Activated CD8-positive, alpha-beta memory T cell treated with anti-CD3 and anti-CD28 coated beads for 4 hours (primary cell): ENCODE data around the gene ARAP1.

Source experiments
- DNase-seq, 2 donors: peaks; one replicate each; pipeline ENCODE4 v3.0.0-alpha.2; 2020; ENCODE audit warnings: low read depth in 2 of 2

The ARAP1 gene

DNA sequence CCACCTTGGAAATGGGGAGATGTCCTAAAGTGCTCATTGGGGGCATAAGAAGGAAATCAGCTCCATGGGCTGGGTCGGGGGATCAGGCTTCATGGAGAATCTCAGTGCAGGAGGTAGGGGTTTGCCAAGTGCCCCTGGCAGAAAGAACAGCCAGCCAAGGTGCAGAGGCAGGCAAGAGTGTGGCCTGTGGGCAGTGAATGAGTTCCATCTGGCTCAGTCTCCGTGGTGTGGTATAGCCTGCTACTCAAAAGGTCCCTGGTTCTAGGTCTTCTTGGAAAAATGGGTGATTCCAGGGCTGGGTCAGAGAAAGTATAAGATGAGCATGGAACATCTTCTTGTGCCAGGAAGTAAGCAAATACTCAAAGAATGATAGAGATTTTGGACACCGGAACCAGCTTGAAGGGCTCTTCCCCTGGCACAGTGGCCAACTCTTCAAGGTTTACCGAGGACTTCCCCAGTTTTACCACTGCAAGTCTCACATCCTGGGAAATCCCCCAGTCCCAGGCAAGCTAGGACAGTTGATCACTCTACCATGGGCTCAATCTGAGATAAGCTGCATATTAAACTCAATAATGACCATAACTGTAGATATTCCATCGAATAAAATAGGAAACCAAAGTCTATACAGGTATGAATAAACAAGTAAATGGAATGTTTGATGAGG lies 10.6 kb upstream of the ARAP1 start:
- no peak for DNase-seq

DNA sequence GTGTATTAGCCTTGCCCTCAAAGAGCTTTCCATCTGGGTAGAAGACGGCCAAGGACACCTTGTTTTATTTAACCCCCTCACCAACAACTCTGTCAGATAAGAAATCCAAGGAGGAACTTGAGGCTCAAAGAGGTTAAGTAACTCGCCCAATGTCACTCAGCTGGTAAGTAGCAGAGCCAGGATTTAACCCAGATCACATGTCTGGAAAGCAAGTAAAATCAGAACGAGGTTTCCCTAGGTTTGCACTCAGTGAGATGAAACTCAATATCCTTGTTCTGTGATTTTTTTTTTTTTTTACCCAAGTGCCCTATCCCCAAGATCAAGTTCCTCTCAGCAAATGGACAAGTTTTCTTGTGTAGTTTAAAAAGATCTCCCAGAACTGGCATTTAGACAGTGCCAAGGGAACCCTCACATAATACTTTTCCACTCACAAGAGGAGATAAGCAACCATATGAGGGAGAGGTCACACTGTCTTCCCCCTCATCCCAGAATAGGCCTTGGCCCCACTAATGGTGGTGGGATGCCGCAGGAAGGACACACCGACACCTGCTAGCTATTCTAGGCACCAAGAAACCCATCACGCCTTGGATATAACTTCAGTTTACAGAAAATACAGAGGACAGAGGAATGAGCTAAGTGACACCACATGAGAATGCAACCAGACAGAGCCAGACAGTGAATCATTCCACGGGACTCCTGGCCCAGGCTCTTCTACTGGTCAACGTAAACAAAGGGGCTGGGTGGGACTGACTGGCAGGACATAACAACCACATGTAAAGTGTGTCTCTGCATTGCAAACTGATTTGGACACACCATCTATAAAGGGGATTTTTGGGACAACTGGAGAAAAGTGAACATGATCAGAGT lies 8.6 kb upstream of the ARAP1 start:
- DNase-seq: no peak

DNA sequence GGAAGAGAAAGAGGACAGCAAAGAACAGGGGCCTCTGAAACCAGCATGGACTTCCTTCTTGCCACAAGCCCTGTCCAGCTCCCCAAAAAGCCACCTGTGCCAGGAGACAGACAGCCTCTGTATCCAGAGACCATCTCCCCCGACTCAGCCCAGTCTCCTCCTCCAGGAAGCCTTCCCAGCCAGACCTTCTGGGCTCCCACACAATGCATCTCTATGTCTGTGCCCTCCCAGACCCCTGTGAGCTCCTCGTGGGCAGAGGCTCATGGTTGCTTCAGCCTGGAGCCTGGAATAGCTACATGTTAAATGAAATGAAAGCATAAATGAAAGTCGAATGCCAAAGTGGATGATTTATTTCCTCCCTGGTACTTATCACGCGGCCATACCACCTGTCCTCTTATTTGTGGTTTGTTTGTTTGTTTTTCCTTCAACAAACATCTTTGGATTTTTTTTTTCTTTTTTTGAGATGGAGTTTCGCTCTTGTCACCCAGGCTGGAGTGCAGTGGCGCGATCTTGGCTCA lies 7.3 kb upstream of the ARAP1 start:
- no peak for DNase-seq

DNA sequence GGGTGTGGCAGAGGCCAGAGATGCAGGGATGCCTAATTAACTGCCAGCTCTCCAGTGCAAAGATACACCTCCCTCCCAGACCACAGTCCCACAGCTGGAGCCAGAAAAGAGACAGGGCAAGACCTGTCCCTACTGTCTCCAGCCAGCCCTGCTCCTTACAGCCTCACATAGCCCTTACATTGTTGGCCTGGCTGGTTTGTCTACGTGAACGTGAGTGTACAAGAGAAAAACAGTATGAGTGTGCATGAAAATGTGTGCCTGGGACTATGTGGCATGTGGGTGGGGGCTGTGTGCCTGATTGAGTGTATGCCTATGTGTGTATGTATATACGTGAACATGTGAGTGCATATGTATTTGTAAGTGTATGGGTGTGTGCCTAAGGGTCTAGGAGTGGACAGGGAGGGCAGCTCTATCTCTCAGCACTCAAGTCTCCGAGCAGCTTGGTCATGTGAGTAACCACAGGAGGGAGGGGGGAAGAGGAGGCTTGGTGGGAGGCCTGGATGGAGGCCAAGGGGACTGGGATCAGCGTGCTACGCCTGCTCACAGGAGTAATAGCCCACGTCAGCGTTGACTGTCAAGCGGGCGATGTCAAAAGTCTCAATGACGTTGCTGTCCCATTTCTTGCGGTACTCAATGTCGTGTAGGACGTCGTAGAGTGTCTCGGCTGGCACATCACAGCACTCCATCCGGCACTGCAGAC lies 6.6 kb upstream of the ARAP1 start:
- no peak for DNase-seq

DNA sequence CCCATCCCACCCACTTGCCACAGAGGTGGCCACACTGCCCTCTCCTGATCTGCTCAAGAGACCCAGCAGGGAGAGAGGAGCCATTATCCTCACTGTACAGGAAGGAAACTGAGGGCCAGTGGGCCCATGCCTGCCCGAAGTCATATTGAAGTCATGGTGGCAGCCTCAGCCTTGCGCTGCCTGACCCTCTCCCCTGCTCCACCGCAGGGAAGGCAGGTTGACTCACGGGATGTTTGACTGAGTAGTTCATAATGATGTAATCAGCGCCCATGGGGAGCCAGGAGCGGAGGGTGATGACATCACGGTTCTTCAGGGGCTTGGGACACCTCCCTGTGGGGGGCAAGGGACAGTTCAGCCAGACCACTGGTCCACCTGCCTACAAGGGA lies 6.1 kb upstream of the ARAP1 start:
- DNase-seq: no peak

DNA sequence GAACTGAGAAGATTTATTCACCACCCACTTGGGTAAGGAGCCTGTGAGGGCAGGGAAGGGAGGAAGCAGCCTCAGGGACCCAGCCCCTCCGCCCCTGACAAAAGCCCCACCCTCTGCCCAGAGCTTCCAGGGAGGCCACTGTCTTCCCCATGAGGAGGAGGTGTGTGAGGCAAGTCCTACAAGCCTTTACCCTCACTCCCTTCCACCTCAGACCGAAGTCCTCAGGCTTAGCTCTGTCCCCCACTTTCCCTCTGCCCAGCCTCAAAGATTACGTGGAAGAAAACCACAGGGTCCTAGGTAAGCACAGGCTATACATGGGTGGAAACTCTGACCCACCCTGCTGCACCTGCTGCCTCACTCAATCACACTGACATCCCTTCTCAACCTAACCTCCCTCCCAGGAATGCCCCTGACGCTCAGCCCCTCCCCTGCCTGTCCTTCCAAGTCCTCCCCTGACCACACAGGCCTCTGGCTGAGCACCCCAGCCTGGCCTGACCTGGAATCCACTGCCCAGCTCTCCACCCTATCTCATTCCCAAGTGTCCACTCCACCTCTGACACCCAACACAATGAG lies 3.6 kb upstream of the ARAP1 start:
- DNase-seq: no peak

DNA sequence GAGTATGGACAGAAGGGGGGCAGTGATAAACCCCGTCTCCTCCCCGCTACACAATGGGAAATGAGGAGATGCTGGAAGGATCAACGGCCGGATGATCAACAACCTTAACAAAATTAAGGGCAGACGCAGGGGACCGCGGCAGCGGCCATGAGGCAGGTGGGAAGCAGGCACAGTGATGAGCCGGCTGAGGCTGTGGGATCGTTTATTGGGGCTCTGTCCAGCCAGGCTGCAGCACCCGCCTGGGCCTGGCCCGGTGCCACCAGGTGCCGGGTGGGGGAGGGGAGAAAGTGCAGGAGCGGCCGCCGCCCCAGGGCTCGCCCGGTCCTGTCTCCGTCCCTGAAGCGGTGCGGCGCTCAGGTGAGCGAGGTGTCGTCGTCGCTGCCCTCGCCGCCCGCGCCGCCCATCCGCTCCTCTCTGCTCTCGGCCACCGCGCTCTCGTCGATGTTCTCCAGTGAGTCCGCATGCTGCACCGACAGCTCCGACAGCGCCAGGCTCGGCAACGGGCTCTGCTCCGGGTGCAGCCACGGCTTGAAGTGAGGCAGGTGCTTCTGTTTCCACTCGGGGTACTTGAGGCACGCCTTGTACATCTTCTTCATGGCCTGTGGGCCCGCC lies 2.4 kb upstream of the ARAP1 start:
- no peak for DNase-seq

DNA sequence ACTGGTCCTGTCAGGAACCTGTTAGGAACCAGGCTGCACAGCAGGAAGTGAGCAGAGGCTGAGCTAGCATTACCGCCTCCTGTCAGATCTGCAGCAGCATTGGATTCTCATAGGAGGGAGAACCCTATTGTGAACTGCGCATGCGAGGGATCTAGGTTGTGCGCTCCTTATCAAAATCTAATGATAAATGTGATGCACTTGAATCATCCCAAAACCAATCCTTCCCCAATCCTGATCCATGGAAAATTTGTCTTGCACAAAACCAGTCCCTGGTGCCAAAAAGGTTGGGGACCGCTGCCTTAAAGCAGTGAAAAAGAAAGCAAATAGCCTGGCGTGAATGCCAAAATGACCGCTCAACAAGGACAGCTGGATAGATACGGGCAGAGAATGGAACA lies 1.9 kb upstream of the ARAP1 start:
- no peak for DNase-seq

DNA sequence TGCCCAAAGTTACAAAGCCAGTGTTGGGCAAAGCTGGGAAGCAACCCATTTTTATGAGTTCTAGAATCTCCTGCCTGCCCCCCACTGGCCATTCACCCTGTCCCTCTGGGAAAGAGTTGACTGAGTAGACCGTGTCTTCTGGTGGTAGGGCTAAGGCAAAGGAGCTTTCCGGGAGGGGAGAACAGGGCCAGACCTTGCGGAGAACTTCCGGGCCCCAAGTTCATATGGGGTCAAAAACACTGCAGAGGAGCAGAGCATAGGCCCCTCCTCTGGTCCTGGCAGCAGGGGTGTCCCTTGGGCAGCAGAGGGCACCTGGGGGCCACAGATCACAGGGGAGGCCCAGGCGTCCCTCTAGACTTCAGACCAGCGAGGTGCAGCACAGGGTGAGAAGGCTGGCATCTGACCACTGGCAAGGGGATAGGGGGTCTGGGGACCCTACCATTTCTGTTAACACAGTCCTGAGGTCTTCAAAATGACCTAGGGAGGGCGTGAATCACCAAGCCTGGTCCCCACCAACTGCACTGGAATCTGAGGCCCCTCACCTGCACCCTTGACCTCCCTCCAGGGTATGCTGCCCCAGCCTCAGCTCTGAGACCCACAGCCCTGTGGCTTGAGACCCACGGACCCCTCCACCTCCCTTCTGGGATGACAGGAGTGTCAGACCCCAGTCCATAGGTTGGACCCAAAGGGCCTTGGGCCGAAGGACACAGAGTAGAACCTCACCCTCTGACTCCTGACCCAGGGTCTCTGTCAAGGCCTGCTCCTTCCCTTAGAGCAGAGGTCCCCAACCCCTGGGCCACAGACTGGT lies 1.3 kb upstream of the ARAP1 start:
- DNase-seq: no peak

DNA sequence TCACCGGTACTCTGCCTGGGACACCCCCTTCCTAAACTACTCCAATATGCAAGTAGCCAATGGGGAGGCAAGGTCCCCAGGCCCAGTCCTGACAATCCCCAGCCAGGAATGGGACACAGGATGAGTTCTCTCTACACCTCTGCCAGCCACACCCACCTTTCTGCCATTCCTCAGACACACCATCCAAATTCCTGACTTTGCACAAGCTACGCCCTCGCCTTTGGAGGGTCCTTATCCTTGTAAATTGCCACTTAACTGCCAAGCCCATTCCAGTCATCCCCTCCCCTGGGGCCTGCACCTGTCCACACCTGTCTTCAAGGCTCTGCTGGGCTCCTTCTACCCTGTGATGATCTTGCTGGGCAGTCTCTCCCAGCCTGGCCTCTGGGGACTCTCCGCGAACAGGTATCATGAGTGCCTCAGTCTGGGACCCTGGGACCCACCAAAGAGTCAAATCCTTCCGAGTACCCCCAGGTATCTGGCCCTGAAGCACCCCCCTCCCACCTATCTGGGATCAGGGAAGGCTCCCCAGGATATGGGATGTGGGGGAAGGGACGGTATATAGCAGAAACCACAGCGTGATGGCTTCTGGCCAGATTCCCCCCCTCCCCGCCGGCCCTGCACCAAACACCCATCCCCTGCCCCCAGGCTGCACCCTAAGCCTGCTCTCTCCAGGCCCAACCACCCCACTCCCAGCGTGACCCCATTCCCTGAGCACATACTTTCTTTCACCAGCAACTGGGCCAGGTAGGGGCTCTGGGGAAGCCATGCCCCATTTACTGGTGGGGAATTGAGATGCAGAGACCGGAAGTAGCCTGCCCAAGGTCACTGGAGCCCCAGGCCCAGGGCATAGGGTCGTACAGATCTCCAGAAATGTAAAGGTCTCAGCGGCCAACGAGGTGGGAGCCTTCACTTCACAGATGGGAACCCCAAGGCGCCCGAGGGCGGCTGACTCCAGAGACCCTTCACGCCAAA lies 806 bp downstream of the ARAP1 start:
- no peak for DNase-seq

DNA sequence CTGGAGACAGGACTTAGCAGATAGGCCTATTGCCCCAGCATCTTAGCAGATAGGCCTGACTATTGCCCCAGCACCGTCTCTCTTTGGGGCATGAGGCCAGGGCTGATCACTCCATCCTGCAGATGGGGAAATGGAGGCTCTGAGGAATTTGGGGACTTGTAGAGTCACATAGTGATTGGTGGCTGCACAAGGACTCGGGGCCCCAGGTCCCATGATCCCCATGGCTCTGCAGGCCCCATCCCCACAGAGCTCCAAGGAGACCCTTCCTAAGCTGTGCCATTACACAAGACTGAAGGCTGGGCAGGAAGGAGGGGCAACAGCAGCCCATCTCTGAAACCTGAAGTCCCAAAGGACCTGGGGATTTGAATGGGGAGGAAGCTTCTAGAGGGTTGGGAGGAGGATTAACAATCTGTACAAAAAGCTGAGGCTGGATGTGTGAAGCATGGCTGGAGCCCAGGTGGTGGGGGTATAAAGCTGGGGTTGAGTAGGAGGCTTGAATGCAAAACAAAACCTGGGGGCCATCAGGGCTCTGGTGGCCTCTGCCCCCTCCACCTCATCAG lies 1.6 kb downstream of the ARAP1 start:
- DNase-seq: no peak

DNA sequence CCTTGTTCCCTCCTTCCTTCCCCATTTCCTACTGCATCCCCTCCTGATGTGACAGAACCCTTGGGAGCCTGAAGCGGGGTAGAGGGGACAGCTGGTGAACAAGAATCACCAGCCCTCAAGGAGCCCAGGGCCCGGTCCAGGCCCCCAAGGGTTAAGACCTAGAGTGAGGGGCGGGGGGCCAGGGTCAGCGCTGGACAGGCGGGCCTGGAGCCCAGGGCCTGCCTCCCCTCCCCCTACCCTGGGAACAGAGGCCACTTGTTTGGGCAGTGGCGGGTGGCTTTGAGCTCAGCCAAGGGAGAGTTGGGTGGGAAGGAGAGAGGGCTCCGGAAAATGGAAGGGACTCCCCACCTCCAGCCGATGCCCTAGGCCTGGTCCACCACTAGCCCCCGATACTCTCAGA lies 2.1 kb downstream of the ARAP1 start:
- DNase-seq: no peak

DNA sequence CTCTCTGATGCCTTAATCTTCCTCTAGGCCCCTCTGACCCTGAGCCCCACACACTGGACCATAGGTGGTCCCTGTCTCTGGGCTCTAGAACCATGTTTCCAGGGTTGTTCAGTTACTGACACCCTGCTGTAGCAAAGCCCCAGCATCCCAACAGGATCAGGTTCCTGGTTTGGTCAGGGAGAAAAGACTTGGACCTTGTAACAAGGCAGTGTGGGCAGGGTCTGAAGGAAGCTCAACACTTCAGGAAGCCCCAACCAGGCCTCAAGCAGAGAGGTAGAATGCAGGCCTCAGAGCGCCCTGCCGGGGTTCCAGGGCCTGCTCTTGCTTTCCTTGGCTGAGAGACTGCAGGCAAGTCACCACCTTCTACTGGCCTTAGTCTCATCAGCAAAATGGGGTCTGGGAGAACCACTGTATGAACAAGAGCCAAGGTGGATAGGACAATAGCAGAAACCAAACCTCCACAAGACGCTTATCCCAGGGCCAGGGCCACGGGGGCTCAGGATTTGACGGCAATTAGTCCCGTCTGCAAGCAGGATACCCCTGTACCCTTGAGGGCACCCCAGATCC lies 4.8 kb downstream of the ARAP1 start:
- no peak for DNase-seq

DNA sequence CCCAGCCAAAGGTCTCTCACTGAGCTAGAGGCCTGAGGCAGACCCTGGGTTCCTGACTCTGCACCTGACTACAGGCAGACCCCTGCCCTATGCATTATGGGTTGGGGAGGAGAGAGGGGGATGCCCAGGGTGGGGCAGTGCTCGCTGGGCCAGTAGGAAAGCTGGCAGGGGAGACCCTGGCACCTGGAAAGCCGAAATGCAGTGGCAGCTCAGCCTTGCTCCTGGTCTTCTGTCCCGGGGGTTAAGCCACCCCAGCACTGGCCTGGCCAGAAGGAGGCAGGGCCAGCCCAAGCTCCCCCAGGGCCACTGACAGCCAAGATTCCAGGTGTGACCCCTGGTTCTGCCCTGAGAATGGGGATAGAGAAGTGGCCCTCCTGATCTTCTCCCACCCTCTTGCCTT lies 5.4 kb downstream of the ARAP1 start:
- no peak for DNase-seq

DNA sequence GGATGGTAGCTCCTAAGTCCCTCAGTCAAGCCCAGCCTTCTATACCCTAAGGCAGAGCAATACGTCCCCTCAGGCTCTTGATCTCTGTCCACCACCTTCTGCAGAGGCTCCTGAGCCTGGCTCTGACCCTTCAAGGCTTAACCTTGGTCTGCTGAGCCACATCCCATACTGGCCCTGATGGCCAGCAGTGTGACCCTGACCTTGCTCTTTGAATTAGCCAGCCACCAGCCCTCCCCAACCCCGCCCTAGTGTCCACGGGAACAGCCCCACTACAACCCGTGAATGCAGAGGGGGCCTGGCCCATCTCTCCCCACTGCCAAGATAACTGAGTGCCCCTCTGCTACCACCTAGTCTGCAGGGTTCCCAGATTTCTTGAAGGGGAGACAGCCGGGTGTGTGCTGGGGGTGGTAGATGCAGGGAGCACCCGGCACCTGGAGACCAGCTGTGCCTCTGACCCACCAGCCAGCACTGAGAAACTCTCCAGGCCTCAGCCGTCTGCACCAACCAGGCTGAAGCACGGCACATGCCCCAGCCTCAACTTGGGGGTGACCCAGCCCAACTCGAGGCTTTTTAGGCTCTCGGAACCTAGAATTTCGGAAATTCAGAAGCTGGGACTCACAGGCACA lies 6.2 kb downstream of the ARAP1 start:
- no peak for DNase-seq

DNA sequence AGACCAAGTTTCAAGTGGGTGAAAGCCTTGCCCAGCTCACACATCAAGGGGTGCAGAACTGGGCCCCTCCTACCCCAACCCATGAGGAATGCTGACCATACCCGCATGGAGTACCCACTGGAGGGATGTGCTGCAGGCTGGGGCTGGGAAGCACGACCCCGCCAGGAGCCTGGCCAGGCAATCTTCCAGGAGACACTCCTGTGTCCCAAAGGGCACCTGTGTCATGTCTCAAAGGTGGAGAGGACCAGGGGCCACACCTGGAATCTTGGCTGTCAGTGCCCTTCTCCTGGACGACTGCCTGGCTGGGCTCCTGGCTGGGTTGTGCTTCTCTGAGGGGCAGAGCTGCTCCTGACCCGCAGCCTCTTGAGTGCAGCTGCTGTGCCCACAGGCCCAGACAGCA lies 6.7 kb downstream of the ARAP1 start:
- DNase-seq: no peak

DNA sequence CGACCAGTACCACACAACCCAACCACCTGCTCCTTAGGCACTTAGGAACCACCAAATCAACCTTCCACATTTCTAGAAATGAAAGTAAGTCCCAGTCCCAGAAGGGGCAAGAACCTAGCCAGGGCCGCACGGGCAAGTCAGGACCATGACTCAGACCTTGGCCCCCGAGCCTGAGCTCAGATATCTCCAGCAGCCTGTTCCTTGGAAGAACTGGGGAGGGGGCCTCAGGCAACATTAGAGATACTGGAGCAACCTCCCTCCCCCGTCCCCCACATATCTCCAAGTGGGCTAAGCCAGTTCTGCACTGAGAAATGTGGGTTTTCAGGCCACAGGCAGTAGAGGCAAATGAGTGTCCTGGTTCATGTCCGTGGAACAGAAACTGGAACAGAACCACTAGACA lies 7.7 kb downstream of the ARAP1 start:
- DNase-seq: no peak

DNA sequence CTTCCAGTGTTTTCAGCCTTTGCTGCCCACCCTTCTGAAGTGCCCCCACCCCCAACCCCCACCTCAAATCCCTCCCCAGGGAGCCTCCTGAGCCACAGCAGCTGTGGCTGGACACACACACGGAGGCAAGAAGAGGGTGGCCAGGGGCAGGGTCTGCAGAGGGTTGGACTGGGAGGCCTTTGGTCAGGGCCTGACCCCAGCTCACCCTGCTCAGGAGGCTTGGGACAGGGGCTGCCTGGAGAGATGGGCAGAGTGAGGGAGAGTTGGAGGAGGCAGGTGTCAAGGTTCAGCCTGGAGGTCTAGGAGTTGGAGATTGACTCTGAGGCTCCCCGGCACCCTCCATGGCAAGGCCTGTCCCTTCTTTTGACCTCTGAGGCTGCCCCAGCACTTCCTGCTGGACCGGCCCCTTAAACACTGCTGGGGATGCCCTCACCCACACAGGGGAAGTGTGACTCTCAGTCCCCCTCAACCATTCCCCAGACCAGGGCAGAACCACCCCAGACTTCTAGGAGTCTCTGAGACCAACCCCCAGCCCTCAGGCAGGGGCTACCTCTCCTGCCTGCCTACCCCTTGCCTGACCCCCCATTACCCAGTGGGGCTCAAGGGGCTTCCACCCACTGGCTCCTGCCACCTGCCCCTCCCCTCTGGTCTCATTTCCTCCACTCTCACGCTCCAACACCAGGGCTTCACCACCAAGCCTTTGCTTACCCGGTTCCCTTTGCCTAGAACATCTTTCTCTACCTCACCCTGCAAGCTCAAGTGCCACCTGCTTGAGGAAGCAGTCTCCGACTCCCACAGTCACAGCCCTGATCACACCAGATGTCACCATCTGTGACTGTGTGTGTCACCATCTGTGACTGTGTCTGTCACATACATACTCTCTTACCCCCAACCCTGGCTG lies 8.6 kb downstream of the ARAP1 start:
- DNase-seq: no peak
